Measurements from ENCODE around the gene WNT4.

DNA sequence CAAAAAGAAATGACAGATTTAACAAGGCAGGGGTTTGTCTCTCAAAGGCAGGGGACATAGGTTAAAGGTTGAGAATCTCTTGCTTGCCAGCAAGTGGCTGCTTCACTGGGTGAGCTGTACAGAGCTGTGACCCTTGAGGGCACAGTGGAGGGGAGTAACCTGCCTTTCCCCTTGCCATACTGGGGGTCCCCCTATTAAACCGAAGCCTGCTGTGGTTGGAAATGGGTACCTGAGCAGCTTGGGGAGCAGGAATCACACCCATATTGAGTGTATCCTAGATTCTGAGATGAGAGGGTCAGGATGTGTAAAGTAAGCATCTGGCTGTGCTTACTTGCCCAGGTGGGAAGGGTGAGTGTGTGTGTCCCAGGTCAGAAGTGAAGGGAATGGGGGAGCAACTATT is 31.8 kb downstream of the WNT4 start:
- TF ChIP-seq, protein P1, sequence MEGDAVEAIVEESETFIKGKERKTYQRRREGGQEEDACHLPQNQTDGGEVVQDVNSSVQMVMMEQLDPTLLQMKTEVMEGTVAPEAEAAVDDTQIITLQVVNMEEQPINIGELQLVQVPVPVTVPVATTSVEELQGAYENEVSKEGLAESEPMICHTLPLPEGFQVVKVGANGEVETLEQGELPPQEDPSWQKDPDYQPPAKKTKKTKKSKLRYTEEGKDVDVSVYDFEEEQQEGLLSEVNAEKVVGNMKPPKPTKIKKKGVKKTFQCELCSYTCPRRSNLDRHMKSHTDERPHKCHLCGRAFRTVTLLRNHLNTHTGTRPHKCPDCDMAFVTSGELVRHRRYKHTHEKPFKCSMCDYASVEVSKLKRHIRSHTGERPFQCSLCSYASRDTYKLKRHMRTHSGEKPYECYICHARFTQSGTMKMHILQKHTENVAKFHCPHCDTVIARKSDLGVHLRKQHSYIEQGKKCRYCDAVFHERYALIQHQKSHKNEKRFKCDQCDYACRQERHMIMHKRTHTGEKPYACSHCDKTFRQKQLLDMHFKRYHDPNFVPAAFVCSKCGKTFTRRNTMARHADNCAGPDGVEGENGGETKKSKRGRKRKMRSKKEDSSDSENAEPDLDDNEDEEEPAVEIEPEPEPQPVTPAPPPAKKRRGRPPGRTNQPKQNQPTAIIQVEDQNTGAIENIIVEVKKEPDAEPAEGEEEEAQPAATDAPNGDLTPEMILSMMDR (IDR thresholded peaks at IDR 0.05 in 4 of 5, conservative IDR thresholded peaks at IDR 0.05 in 1 of 5), result no peak
- no peak for TF ChIP-seq POLR2A (IDR thresholded peaks at IDR 0.05)

Data from gastrocnemius medialis (tissue), 4 donors.